H9 (cell line): ENCODE results near the gene TMCO6. TPM values are rescaled to one million over a fixed set of nuclear protein-coding genes. Genes with fewer than 3 reads are reported as not detected.
"Not testable (repeated sequence)": the region's sequence is repeated elsewhere in the genome, so short reads cannot be mapped to it uniquely, and the experiment has no call there.

Experiments
- DNase-seq: peaks from one replicate; pipeline ENCODE4 v3.0.0-alpha.2; 2017
- H2AFZ ChIP-seq: one replicate; pipeline ENCODE4 v1.6.1; 2013; ENCODE audit warnings: mild to moderate bottlenecking, low read length, control low read depth, moderate library complexity
- H2AK5ac ChIP-seq: 2 replicates; pipeline ENCODE4 v1.6.1; 2013; ENCODE audit warnings: low read length, control low read depth, mixed read lengths; ENCODE audit not compliant: insufficient read length
- H2BK120ac ChIP-seq: one replicate; pipeline ENCODE4 v1.6.1; 2013; ENCODE audit warnings: low read depth, mild to moderate bottlenecking, low read length, control low read depth, inconsistent platforms; ENCODE audit not compliant: poor library complexity, severe bottlenecking
- H2BK12ac ChIP-seq: 2 replicates; pipeline ENCODE4 v1.6.1; 2013; ENCODE audit warnings: low read length, control low read depth, mixed read lengths, low read depth; ENCODE audit not compliant: insufficient read length
- H2BK15ac ChIP-seq: 2 replicates; pipeline ENCODE4 v1.6.1; 2013; ENCODE audit warnings: low read depth, low read length, control low read depth
- H2BK20ac ChIP-seq: one replicate; pipeline ENCODE4 v1.6.1; 2013; ENCODE audit warnings: low read depth, mild to moderate bottlenecking, low read length, control low read depth, inconsistent platforms; ENCODE audit not compliant: poor library complexity, severe bottlenecking
- H2BK5ac ChIP-seq: 2 replicates; pipeline ENCODE4 v1.6.1; 2013; ENCODE audit warnings: low read length, control low read depth, mixed read lengths; ENCODE audit not compliant: insufficient read length
- H3K14ac ChIP-seq: 2 replicates; pipeline ENCODE4 v1.6.1; 2013; ENCODE audit warnings: low read length, control low read depth; ENCODE audit not compliant: insufficient read depth
- H3K18ac ChIP-seq: 2 replicates; pipeline ENCODE4 v1.6.1; 2013; ENCODE audit warnings: low read depth, mild to moderate bottlenecking, mixed read lengths, low read length, control low read depth; ENCODE audit not compliant: insufficient read length
- H3K23ac ChIP-seq: 2 replicates; pipeline ENCODE4 v1.6.1; 2013; ENCODE audit warnings: low read length, control low read depth, mixed read lengths, low read depth; ENCODE audit not compliant: insufficient read length
- H3K23me2 ChIP-seq: 2 replicates; pipeline ENCODE4 v1.6.1; 2013; ENCODE audit warnings: low read depth, mild to moderate bottlenecking, mixed read lengths, low read length, control low read depth; ENCODE audit not compliant: insufficient read length, poor library complexity, severe bottlenecking
- H3K27ac ChIP-seq: 2 replicates; pipeline ENCODE4 v1.5.1; 2013; ENCODE audit warnings: low read length, control low read depth, mixed read lengths, low read depth; ENCODE audit not compliant: insufficient read length
- H3K27me3 ChIP-seq: 2 replicates; pipeline ENCODE4 v1.6.1; 2013; ENCODE audit warnings: low read length, control low read depth, inconsistent platforms; ENCODE audit not compliant: insufficient read depth
- H3K4ac ChIP-seq: 2 replicates; pipeline ENCODE4 v1.6.1; 2013; ENCODE audit warnings: low read depth, mild to moderate bottlenecking, control low read depth, inconsistent platforms, low read length, moderate library complexity
- H3K4me1 ChIP-seq: 2 replicates; pipeline ENCODE4 v1.6.1; 2013; ENCODE audit warnings: low read length, control low read depth, inconsistent platforms; ENCODE audit not compliant: insufficient read depth
- H3K4me2 ChIP-seq: 2 replicates; pipeline ENCODE4 v1.6.1; 2013; ENCODE audit warnings: low read length, control low read depth, mixed read lengths; ENCODE audit not compliant: insufficient read length, insufficient read depth
- H3K56ac ChIP-seq: 2 replicates; pipeline ENCODE4 v1.6.1; 2013; ENCODE audit warnings: low read depth, mild to moderate bottlenecking, mixed read lengths, low read length, control low read depth; ENCODE audit not compliant: insufficient read length
- H3K79me1 ChIP-seq: 2 replicates; pipeline ENCODE4 v1.6.1; 2013; ENCODE audit warnings: low read depth, mild to moderate bottlenecking, moderate library complexity, low read length, control low read depth, inconsistent platforms; ENCODE audit not compliant: insufficient read depth, poor library complexity, severe bottlenecking
- H3K79me2 ChIP-seq: 2 replicates; pipeline ENCODE4 v1.6.1; 2013; ENCODE audit warnings: low read length, control low read depth, inconsistent platforms; ENCODE audit not compliant: insufficient read depth
- H3K9ac ChIP-seq: 2 replicates; pipeline ENCODE4 v1.6.1; 2013; ENCODE audit warnings: low read length, control low read depth, mixed read lengths; ENCODE audit not compliant: insufficient read length; ENCODE audit errors: extremely low read depth
- H3K9me3 ChIP-seq: one replicate; pipeline ENCODE4 v1.6.1; 2013; ENCODE audit warnings: low read depth, low read length, inconsistent platforms; ENCODE audit not compliant: control insufficient read depth
- H3T11ph ChIP-seq: one replicate; pipeline ENCODE4 v1.6.1; 2013; ENCODE audit warnings: mild to moderate bottlenecking, low read length, control low read depth, inconsistent platforms
- H4K20me1 ChIP-seq: one replicate; pipeline ENCODE4 v1.6.1; 2013; ENCODE audit not compliant: control insufficient read depth, insufficient read length, insufficient read depth
- H4K5ac ChIP-seq: 2 replicates; pipeline ENCODE4 v1.6.1; 2013; ENCODE audit warnings: low read depth, mild to moderate bottlenecking, mixed read lengths, low read length, control low read depth; ENCODE audit not compliant: insufficient read length
- H4K8ac ChIP-seq: replicated peaks from 2 replicates; pipeline ENCODE4 v1.6.1; 2013; ENCODE audit warnings: low read length, control low read depth, mixed read lengths, low read depth; ENCODE audit not compliant: insufficient read length
- H4K91ac ChIP-seq: 2 replicates; pipeline ENCODE4 v1.6.1; 2013; ENCODE audit warnings: low read depth, mild to moderate bottlenecking, moderate library complexity, mixed read lengths, low read length, control low read depth; ENCODE audit not compliant: insufficient read length
- H3K27ac Mint-ChIP-seq, 3 experiments: 2 replicates in 2 of 3; 3 replicates in 1 of 3; pipeline ENCODE4 v1.8.0; 2020 to 2021; ENCODE audit warnings: mixed read lengths in 3 of 3, mild to moderate bottlenecking in 1 of 3, moderate library complexity in 1 of 3
- H3K27me3 Mint-ChIP-seq: 2 replicates; pipeline ENCODE4 v1.8.0; 2021; ENCODE audit warnings: low read depth, mild to moderate bottlenecking, moderate library complexity, mixed read lengths
- H3K36me3 Mint-ChIP-seq, 3 experiments: 2 replicates in 2 of 3; 3 replicates in 1 of 3; pipeline ENCODE4 v1.8.0; 2020 to 2021; ENCODE audit warnings: low read depth in 3 of 3, mixed read lengths in 3 of 3; ENCODE audit not compliant: insufficient read depth in 1 of 3
- H3K4me1 Mint-ChIP-seq, 2 experiments: 2 replicates each; pipeline ENCODE4 v1.8.0; 2020; ENCODE audit warnings: mixed read lengths in 2 of 2
- H3K4me3 Mint-ChIP-seq, 2 experiments: 2 replicates in 1 of 2; 3 replicates in 1 of 2; pipeline ENCODE4 v1.8.0; 2020 to 2021; ENCODE audit warnings: mild to moderate bottlenecking in 2 of 2, mixed read lengths in 2 of 2, moderate library complexity in 1 of 2
- H3K9me3 Mint-ChIP-seq, 2 experiments: 2 replicates in 1 of 2; 3 replicates in 1 of 2; pipeline ENCODE4 v1.8.0; 2020; ENCODE audit warnings: mild to moderate bottlenecking in 2 of 2, mixed read lengths in 2 of 2, moderate library complexity in 1 of 2
- WGBS: extraction: QIAGEN DNeasy Blood & Tissue Kit; methylation state at CpG from one replicate; pipeline ENCODE4 v1.1.7; 2013; ENCODE audit warnings: missing lambda C conversion rate, low lambda C conversion rate, mixed read lengths; ENCODE audit not compliant: insufficient read length; ENCODE audit errors: extremely low coverage; 5-methylcytosine and 5-hydroxymethylcytosine counted together
- total RNA-seq: library from RNA; stranded (reverse); gene quantifications from 2 replicates; pipeline ENCODE4 v1.2.1, GENCODE V29; 2021

The TMCO6 gene
- total RNA-seq, 1 experiment from 2014 or later = 39.3 TPM

DNA sequence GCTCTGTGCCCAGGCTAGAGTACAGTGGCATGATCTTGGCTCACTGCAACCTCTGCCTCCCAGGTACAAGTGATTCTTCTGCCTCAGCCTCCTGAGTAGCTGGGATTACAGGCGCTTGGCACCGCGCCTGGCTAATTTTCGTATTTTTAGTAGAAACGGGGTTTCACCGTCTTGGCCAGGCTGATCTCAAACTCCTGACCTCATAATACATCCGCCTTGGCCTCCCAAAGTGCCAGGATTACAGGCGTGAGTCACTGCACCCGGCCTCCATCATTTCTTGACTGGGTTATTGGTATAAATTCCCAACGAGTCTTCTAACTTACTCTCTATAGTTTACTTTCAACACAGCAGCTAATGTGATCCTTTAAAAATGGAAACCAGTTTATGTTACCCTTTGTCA, 14.4 kb upstream of the TMCO6 start:
- H3K56ac ChIP-seq, H2BK5ac ChIP-seq, DNase-seq, H4K91ac ChIP-seq, H3K23me2 ChIP-seq, H3T11ph ChIP-seq, H4K20me1 ChIP-seq, H3K4me2 ChIP-seq, H2AFZ ChIP-seq, H3K27ac Mint-ChIP-seq, H4K8ac ChIP-seq, H2AK5ac ChIP-seq, H3K4me3 Mint-ChIP-seq, H3K9ac ChIP-seq, H3K79me2 ChIP-seq, H2BK15ac ChIP-seq, H2BK12ac ChIP-seq, H3K27me3 ChIP-seq, H3K4me1 Mint-ChIP-seq, H3K18ac ChIP-seq, H3K79me1 ChIP-seq, H2BK20ac ChIP-seq, H3K23ac ChIP-seq, H2BK120ac ChIP-seq, H3K4me1 ChIP-seq, H3K27ac ChIP-seq, H3K4ac ChIP-seq, H4K5ac ChIP-seq, H3K14ac ChIP-seq: not testable (repeated sequence)
- peaks cover 17% of the 10 kb centered on the region for H3K9me3 ChIP-seq
- WGBS = no CpG with 5 or more reads among the region's 10 CpGs
- Mint-ChIP-seq H3K9me3 (peaks cover 62 to 70% of the 10 kb centered on the region in 2 experiments), H3K36me3 (peaks cover 4 to 13% (median 8%) of the 10 kb centered on the region in 3 experiments; a peak in 6 of 7 replicates), H3K27me3 (peaks cover 27% of the 10 kb centered on the region)
